Measurements from ENCODE around the gene OBP2A.
"Not testable (repeated sequence)": the region's sequence is repeated elsewhere in the genome, so short reads cannot be mapped to it uniquely, and the experiment has no call there.

Gene OBP2A

DNA sequence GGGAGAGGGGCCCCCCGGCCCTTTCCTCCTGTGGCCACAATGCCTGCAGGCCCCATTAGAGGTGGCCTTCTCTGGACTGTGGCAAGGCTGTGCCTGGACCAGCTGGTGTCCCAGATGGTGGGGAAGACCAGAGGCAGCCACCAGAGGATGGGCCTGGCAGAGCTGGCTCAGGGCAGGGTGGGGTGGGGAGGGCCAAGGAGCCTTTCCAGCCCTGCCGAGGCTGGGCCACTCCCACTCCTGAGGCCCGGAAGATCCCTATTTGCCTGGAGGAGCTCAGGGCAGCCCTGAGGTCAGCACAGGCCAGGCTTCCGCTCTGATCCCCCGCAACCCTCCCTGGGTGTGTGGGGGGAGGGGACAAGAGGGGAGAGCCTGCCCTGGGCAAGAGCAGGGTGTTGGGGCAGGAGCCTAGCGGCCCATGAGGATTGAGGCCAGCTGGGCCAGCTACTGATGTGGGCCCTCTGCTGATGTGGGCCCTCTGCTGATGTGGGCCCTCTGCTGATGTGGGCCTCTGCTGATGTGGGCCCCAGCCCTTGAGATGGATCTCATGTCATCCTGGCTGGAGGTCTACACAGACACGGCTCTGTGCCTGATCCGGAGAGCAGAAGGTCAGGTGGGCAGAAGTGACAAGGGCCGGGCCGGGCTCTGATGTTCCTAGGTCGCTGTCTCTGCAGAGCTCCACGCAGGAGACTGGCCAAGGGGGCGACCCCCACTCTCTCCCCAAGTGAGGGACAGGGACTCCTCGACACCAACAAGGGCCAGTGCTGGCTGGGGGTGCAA lies 39.4 kb upstream of the OBP2A start:
- Mint-ChIP-seq H3K27me3 (peaks cover 4% of the 10 kb centered on the region), H3K27ac (no peak overlapping the region), H3K4me3 (no peak overlapping the region), H3K4me1 (peaks cover 22% of the 10 kb centered on the region), H3K9me3 (peaks cover 12% of the 10 kb centered on the region), H3K36me3 (peaks cover 10% of the 10 kb centered on the region)

GRCh38 chr9:135507104-135508035 lies 38.6 kb upstream of the OBP2A start:
- Mint-ChIP-seq H3K27me3 (peaks cover 4% of the 10 kb centered on the region), H3K27ac (no peak overlapping the region), H3K4me1 (peaks cover 13% of the 10 kb centered on the region), H3K9me3 (peaks cover 12% of the 10 kb centered on the region), H3K4me3 (no peak overlapping the region), H3K36me3 (peaks cover 10% of the 10 kb centered on the region)

GRCh38 chr9:135508211-135508820 lies 37.6 kb upstream of the OBP2A start:
- H3K27ac Mint-ChIP-seq: no peak overlapping the region
- peaks cover 12% of the 10 kb centered on the region for H3K9me3 Mint-ChIP-seq
- H3K36me3 Mint-ChIP-seq: peaks cover 8% of the 10 kb centered on the region
- H3K27me3 Mint-ChIP-seq: peaks cover 4% of the 10 kb centered on the region
- H3K4me1 Mint-ChIP-seq: peaks cover 8% of the 10 kb centered on the region
- no peak overlapping the region for H3K4me3 Mint-ChIP-seq

DNA sequence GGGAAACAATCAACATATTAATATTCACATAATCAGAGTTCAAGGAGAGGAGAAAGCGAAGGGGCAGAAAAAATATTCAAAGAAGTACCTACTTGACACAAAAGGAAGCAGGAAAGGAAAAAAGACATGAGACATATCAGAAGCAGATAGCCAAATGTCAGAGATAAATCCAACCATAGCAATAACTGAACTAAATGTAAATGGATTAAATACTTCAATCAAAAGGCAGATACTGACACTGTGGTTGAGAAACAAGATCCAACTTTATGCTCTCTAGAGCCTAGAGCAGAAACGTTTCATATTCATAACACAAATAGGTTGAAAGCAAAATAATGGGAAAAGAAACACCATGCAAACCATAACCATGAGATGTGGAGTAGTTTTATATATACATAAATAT lies 36.5 kb upstream of the OBP2A start:
- Mint-ChIP-seq H3K9me3 (peaks cover 12% of the 10 kb centered on the region), H3K27me3 (peaks cover 4% of the 10 kb centered on the region), H3K4me3 (no peak overlapping the region), H3K27ac (no peak overlapping the region), H3K36me3 (peaks cover 8% of the 10 kb centered on the region), H3K4me1 (peaks cover 3% of the 10 kb centered on the region)

GRCh38 chr9:135512241-135512603 lies 33.7 kb upstream of the OBP2A start:
- H3K27ac Mint-ChIP-seq: no peak overlapping the region
- H3K36me3 Mint-ChIP-seq: peaks cover 6% of the 10 kb centered on the region
- H3K9me3 Mint-ChIP-seq: peaks cover 12% of the 10 kb centered on the region
- H3K4me1 Mint-ChIP-seq: no peaks in the 10 kb centered on the region
- H3K4me3 Mint-ChIP-seq: no peak overlapping the region
- H3K27me3 Mint-ChIP-seq: peaks cover 4% of the 10 kb centered on the region

DNA sequence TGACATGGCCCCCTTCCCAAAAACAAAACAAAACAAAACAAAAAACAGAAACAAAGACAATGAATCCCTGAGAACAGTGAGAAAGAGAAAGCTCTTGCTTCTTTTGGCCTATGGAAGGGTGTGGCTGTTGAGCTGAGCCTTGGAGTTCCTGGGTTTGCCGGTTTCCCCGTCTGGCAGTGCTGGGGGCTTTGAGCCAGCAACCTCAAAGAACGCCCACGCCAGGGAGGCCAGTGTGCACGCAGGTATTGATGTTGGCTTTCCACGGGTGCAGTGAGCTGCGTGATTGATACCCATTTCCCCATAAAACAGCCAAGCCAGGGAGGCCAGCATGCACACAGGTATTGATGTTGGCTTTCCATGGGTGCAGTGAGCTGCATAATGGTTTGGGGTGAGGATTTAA lies 33.0 kb upstream of the OBP2A start:
- H3K9me3 Mint-ChIP-seq: peaks cover 12% of the 10 kb centered on the region
- H3K36me3 Mint-ChIP-seq: peaks cover 6% of the 10 kb centered on the region
- H3K4me3 Mint-ChIP-seq: no peak overlapping the region
- H3K27ac Mint-ChIP-seq: no peak overlapping the region
- H3K27me3 Mint-ChIP-seq: peaks cover 4% of the 10 kb centered on the region
- H3K4me1 Mint-ChIP-seq: no peaks in the 10 kb centered on the region

GRCh38 chr9:135513351-135513846 lies 32.5 kb upstream of the OBP2A start:
- Mint-ChIP-seq H3K27me3 (peaks cover 4% of the 10 kb centered on the region), H3K4me1 (no peaks in the 10 kb centered on the region), H3K9me3 (peaks cover 9% of the 10 kb centered on the region), H3K27ac (no peak overlapping the region), H3K36me3 (peaks cover 6% of the 10 kb centered on the region), H3K4me3 (no peak overlapping the region)

- not testable (repeated sequence) for H3K4me1 Mint-ChIP-seq, H3K4me3 Mint-ChIP-seq, H3K27me3 Mint-ChIP-seq, H3K9me3 Mint-ChIP-seq, H3K27ac Mint-ChIP-seq, H3K36me3 Mint-ChIP-seq
These were observed 32.0 kb upstream of the OBP2A start for GRCh38 chr9:135513906-135514305.

- Mint-ChIP-seq H3K36me3 (peaks cover 1% of the 10 kb centered on the region), H3K4me3 (no peak overlapping the region), H3K27me3 (peaks cover 2% of the 10 kb centered on the region), H3K9me3 (peaks cover 1% of the 10 kb centered on the region), H3K27ac (no peak overlapping the region), H3K4me1 (no peaks in the 10 kb centered on the region)
These were observed 31.4 kb upstream of the OBP2A start for GRCh38 chr9:135514342-135515082.

GRCh38 chr9:135515083-135515951 lies 30.6 kb upstream of the OBP2A start:
- H3K9me3 Mint-ChIP-seq: no peaks in the 10 kb centered on the region
- H3K4me1 Mint-ChIP-seq: no peaks in the 10 kb centered on the region
- H3K36me3 Mint-ChIP-seq: no peaks in the 10 kb centered on the region
- peaks cover 2% of the 10 kb centered on the region for H3K27me3 Mint-ChIP-seq
- no peak overlapping the region for H3K27ac Mint-ChIP-seq
- no peak overlapping the region for H3K4me3 Mint-ChIP-seq

DNA sequence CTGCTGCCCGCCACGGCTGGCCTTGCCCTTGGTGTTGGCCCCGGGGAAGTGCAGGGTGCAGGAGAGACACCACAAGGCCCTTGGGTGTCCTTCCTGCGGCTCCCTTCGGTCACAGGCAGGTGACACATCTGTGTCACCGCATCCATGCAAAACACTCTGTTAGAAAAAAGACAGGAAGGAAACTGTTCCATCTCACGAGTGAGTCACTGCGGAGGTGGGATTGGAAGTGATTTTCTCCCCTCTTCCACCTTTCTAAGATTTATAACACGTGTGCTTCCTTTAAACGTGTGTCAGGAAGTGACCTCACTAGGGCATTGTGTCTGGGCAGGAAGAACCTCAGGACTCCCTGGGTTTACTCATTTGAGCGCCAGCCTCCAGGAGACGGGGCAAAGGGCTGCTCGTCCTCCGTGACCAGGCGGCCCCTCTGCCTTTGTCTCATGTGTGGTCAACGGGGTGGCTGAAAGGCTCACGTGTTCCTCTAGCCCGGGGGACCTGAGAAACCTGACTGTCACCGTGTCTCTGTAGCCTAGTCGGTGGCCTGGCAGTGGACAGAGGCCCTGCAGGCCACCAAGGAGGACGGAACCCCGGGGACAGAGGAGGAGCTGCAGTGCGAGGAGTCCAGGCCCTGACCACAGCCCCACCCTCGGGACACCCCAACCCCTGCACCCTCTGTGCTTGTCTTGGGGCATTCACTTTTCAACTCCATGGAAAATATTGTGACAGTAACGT lies 29.6 kb upstream of the OBP2A start:
- no peaks in the 10 kb centered on the region for H3K9me3 Mint-ChIP-seq
- H3K4me1 Mint-ChIP-seq: no peaks in the 10 kb centered on the region
- no peaks in the 10 kb centered on the region for H3K36me3 Mint-ChIP-seq
- H3K27me3 Mint-ChIP-seq: peaks cover 2% of the 10 kb centered on the region
- no peak overlapping the region for H3K4me3 Mint-ChIP-seq
- H3K27ac Mint-ChIP-seq: no peak overlapping the region

DNA sequence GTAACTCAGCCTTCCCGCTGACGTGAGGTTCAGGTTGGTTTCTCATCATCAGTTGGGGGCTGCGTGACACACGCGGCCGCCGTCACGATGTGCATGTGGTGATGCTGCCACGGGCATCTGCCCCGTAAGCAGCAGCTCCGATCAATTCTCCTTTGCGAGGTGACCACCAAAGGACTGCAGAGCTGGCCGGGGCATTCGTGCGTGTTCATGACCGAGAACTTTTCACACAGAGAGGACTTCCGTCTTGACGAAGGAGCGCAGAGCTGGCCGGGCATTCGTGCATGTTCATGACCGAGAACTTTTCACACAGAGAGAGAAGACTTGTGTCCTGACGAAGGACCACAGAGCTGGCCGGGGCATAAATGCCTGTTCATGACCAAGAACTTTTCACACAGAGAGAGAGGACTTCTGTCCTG lies 28.5 kb upstream of the OBP2A start:
- no peaks in the 10 kb centered on the region for H3K9me3 Mint-ChIP-seq
- no peaks in the 10 kb centered on the region for H3K36me3 Mint-ChIP-seq
- no peak overlapping the region for H3K4me3 Mint-ChIP-seq
- H3K27ac Mint-ChIP-seq: no peak overlapping the region
- no peaks in the 10 kb centered on the region for H3K4me1 Mint-ChIP-seq
- peaks cover 2% of the 10 kb centered on the region for H3K27me3 Mint-ChIP-seq

DNA sequence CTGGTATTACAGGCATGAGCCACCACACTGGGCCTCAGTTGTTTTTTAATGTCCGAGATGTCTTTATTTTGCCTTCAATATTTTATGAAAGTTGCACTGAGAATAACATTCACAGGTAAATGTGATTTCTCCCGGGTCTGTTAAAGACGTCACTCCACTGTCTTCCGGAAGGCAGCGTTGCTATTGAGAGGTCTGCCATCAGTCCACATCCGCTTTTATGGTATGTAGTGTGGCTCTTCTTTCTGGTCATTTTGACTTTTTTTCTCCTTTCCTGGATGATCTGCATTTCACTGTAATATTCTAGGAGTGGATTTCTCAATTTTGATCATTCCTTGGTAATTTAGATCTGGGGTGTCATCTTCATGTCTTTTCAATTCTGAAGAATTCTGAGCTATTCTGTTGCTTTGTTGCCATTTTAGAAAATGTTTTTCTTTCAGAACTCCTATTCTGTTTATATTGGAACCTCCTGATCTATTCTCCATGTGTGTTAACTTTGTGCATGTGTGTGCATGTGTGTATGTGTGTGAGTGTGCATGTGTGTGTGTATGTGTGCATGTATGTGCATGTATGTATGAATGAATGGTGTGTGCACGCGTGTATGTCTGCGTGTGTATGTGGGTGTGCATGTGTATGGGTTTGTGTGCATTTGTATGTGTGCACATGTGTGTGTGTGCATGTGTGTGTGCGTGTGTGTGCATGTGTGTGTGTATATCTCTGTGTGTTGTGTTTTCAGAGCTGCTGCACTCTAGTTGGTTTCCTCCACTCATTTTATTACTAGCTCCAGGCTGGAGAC lies 26.6 kb upstream of the OBP2A start:
- H3K36me3 Mint-ChIP-seq: no peaks in the 10 kb centered on the region

More for the DNA sequence above, 26.6 kb upstream of the OBP2A start:
- no peak overlapping the region for H3K27ac Mint-ChIP-seq
- no peaks in the 10 kb centered on the region for H3K9me3 Mint-ChIP-seq
- no peak overlapping the region for H3K4me3 Mint-ChIP-seq
- no peaks in the 10 kb centered on the region for H3K4me1 Mint-ChIP-seq
- H3K27me3 Mint-ChIP-seq: peaks cover 2% of the 10 kb centered on the region

All from activated naive CD4-positive, alpha-beta T cell treated with anti-CD3 and anti-CD28 coated beads, Interleukin-2, amount 50 U/mL, for 24 hours (primary cell).